ENCODE data around the gene AMMECR1.
"Not testable (repeated sequence)": the region's sequence is repeated elsewhere in the genome, so short reads cannot be mapped to it uniquely, and the experiment has no call there.

AMMECR1 gene

GRCh38 chrX:110317820-110318663 lies at the start of gene AMMECR1:
Gene AMMECR1, minus strand, starts transcription at chrX:110318085. Its CDS starts 14 bp downstream, at chrX:110318071.
- peak; percentile 56 for DNase-seq

DNA sequence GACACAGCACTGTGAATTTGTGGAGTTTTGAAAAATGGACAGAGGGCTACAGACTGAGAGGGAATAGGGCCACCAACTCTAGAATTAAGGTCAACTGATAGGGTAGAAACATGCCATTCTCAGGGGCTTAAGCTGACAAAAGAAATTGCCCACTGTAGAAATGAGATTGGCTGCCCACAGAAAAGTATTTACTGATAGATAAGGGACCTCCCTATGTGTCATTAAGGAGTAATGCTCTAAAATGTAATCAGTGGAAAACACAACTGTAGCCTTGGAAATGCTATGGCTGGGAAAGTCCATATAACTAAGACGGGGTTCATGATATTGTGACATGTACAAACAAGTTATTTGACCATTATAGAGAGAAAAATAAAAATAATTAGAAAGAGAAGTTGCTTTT lies 45.4 kb upstream of the AMMECR1 start:
- DNase-seq: no peak

GRCh38 chrX:110359273-110359672 lies 41.4 kb upstream of the AMMECR1 start:
- no peak for DNase-seq

DNA sequence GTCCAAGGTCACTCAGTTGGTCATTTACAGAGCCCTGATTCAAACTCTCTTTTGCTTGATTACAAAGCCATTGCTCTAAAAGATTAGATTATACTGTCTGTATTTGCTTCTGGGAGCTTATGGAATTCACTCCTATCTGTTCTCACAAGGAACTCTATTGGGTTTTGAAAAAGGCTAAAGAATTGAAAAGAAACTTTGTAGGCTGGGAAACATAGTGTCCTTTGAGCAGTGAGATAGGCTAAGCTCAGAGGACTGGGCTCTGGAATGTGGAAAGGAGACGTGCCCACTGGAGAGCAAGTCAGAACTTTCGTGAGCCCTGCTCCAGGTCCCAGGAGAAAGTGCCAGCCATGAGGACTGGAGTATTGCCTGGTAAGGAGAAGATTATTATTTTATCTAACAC lies 40.7 kb upstream of the AMMECR1 start, which contains the start of gene RTL9:
TSS of gene RTL9 (plus strand) at position 301 of the 400 bp plus-strand sequence. CDS start 91,770 bp downstream, outside the sequence.
- no peak for DNase-seq

- no peak for DNase-seq
Measured at GRCh38 chrX:110346681-110347080, 28.8 kb upstream of the AMMECR1 start.

DNA sequence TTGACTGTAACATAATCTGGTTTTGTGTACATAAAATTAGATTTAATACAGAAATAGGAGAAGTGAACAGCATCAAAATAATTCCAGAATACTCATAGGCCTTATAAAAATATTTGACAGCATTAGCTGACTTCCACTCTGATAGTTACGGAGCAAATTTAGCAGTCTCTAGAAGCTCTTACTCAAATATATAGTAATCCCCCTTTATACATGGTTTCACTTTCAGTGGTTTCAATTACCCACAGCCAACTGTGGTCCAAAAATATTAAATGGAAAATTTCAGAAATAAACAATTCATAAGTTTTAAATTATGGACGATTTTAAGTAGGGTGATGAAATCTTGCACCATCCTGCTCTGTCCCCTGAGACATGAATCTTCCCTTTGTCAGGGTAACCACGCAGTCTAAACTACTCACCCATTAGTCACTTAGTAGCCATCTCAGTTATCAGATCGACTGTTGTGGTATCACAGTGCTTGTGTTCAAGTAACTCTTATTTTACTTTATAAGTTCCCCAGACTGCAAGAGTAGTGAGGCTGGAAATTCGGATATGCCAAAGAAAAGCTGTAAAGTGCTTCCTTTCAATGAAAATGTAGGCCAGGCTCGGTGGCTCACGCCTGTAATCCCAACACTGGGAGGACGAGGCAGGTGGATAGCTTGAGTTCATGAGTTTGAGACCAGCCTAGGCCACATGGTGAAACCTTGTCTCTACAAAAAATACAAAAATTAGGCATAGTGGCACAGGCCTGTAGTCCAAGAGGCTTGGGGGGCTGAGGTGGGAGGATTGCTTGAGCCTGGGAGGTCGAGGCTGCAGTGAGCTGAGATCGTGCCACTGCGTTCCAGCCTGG lies 23.5 kb upstream of the AMMECR1 start:
- DNase-seq: no peak

DNA sequence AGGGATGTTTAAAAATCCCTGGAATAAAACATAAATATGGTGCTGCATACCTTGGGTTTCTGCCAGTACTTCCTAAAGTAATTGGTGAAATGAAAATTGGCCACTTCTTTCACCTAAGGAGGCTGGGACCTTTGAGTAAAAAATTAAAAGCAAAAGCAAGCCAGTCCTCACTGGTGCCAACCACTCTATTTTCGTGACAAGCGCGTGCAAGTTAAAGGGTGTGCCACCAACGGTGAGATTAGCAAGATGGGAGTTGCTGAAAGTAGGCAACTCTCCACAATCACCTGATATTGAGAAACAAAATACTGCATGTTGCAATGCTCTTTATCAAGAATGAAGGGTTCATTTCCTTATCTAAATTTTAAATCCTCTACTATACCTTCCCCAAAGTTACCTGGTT lies 21.1 kb upstream of the AMMECR1 start:
- peak; percentile 54 for DNase-seq

- DNase-seq: not testable (repeated sequence)
Measured at GRCh38 chrX:110333458-110333857, 15.6 kb upstream of the AMMECR1 start.

DNA sequence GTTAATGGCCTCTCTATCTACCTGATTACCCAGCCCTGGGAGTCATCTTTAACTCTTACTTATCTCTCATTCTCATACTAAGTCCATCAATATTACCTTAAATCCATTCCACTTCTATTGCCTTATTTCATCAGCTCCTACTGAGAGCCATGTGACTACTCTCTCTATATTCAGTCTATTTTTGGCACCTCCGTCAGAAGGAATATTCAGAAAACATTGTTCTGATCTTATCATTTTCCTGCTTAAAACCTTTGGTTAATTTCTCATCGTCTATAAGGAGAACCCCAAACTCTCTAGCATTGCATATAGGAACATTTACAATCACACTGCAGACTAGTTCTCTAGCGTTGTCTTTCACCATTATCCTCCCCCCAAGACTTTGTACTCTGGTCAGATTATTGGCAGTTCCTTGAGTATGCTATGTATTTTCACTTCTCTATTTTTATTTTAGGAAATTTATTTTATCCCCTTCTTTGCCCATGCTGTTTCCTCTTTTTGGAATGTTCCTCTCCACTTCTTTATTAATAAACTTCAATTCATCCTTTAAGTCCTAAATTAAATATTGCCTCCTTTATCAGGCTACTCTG lies 13.7 kb upstream of the AMMECR1 start:
- DNase-seq: no peak

- DNase-seq: not testable (repeated sequence)
Measured at GRCh38 chrX:110328613-110329012, 10.7 kb upstream of the AMMECR1 start.

- no peak for DNase-seq
Measured at GRCh38 chrX:110327336-110327735, 9.5 kb upstream of the AMMECR1 start.

GRCh38 chrX:110326712-110327111 lies 8.8 kb upstream of the AMMECR1 start:
- DNase-seq: no peak

GRCh38 chrX:110322603-110323002 lies 4.7 kb upstream of the AMMECR1 start:
- peak; percentile 69 for DNase-seq

DNA sequence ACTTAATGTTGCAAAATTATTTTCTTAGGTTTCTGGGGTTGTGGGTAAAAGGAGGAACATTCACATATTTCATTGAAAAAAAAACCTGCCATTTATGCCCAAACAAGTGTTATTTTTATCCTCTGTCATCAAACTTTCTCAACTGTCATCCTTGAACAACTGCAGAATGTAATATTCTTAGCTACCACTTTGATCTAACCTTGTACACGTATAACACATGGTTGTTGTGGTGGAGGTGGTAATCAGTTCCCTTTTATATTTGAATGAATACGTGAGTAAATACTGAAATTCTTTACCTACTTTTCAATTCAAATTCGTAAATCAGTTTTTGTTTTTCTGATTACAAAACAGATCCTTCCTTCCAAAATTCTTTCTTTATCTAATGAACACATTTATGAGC lies 3.8 kb upstream of the AMMECR1 start:
- DNase-seq: no peak

DNA sequence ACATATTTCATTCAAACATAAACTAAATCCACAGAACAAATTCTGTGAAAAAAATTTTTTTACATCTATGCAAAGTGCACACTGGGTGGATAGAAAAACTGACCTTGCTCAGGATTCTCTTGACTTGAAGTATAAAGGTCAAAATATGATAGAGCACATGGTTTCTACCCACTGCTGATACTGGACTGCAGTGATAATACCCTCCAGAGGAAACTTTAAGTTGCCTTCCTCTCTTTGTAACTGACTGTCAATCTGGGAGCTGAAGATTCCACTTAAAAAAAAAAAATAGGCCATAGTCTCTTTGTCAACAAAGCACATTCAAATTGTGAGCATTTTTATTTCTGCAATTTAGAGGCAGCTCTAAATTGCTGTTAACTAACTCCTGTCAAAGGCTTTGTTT lies 3.2 kb upstream of the AMMECR1 start:
- no peak for DNase-seq

DNA sequence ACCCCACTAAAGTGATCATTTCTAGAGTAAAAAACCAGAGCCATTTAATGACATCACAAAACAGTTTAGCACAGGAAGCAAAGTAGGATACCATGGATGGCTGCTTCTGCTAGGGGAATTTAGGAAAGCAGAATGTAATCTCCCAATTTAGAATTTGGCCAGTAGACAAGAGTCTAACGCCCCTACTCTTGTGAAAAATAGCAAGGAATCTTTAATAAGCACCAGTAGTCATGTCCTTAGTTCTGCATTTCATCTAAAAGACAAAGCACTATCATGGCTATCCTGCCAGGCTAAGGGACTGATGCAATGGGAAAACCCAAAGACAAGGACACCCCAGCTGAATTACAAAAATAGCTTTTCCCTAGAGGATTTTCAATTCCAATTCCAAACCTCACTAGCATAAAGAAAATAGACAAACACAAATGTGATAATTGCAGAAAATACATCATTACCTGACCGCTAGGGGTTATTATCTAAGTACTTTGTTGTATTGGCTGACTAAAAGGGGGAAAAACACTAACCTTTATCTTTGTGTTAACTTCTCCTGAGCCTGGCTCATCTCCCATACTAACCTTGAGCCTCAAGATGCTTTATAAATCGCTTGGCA lies 2.6 kb upstream of the AMMECR1 start:
- DNase-seq: no peak

DNA sequence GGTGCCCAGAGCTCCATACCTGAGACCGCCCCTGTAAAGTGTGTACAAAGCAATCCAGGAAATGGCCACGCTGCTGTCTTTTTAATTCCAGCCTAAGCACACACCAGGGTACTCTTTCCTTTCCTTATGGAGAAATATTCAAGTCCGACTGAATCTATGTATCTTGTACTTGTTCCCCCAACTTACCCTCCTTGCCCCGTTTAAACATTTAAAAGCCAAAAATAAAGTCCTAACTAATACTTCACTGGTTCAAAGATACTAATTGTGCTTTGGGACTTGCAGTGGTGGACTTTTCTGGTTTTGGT lies 731 bp upstream of the AMMECR1 start:
- peak; percentile 77 for DNase-seq

- no peak for DNase-seq
Measured at GRCh38 chrX:110317061-110317819, 645 bp downstream of the AMMECR1 start.

GRCh38 chrX:110316351-110317060 lies 1.4 kb downstream of the AMMECR1 start:
- DNase-seq: no peak

DNA sequence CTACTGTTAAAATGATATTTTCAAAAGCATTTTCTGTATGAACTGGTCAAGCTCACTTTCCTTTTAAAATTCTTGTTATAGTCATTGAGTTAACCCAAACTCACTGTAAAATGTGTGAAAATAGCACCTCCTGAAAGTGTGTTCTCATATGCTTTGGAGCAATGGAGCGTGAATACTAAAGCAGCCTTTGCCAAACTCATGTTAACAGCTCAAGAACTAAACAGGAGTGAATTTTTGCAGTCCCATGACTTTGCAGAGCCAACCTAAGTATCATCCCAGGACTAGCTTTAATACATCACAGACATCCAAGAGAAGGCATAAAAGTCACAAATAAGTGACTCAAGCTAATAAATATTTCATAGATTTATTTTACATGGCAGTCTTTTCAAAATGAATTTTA lies 2.3 kb downstream of the AMMECR1 start:
- DNase-seq: no peak

DNA sequence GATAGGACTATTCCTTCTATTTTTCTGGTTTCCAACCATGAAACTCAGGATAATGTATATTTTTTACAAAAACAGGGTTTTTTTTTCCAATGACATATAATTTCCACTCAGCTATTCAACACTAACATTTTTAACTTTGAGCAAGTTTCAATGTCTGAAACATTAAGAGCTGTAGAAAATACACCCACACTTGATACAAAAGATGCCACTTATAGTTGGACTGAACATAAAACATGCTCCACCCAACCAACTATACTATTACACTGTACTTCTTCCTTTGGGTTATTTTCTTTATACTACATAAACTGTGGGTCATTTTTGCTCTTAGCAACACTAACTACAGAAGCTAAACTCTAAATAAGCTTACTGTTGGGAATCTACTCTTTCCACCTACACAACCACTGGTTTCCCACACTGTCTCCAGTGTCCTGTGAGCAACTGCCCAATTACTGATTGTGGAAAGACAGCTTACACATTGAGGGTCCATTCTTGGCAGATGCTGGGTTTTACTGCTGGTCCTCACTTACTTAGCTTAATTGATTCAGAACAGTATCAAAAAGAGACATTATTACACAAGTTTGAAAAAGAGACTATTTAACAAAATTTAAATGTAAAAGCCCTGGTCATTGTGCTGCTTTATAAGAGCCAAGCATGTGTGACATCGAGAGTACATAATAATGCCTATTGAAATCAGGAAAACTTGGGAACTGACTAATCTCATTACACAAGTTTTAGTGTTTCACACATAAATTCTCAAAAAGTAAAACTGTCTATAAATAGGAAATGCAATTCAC lies 6.3 kb downstream of the AMMECR1 start:
- no peak for DNase-seq

Data from NCI-H1105 treated with DMSO at 0.1 percent for 48 hours (cell line).